NB4 (cell line): ENCODE results near the gene CDKAL1.

Source experiments
- POLR2A ChIP-seq: IDR thresholded peaks from 2 replicates; pipeline ENCODE4 v1.6.1; 2011; ENCODE audit warnings: mild to moderate bottlenecking; ENCODE audit not compliant: insufficient read length; ENCODE audit errors: extremely low read depth
- TF ChIP-seq, protein P1 (sequence below): IDR thresholded peaks from one replicate; pipeline ENCODE4 v1.5.1; 2012; ENCODE audit warnings: low read depth, low read length
- TF ChIP-seq, protein P2 (sequence below): IDR thresholded peaks from 2 replicates; pipeline ENCODE4 v1.6.1; 2011; ENCODE audit warnings: low read depth, low read length

DNA sequence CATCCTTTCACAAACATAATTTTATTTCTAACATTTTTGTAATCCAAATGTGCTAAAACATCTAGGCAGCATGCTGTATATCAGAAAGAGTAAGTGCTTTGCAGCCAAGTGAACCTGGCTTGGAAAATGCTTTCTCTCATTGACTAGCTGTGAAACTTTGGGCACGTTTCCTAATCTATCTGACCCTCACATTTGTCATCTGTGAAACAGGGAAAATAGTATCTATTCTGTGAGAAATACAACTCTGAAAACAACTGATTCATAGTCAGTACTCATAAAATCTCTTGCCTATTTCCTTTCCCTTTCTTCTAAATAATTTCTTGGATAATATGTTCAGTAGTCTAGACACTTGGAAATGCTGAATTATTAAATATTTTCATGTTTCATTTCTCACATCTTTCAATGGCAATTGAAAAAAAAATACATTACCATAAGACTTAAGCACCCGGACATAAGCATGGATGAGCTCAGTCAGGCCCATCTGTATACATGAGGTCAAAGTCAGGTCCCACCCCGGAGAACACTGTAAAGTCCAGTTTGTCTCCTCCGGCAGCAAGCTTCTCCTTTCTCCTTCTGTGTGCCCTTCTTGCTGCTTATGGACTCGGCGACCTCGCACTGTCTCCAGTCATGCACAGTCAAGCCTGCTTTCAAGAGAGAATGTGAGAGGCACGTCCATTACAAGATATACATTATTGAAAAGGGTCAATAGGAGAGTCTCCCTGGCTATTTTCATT is 604.2 kb downstream of the CDKAL1 start:
- TF ChIP-seq, protein P1, sequence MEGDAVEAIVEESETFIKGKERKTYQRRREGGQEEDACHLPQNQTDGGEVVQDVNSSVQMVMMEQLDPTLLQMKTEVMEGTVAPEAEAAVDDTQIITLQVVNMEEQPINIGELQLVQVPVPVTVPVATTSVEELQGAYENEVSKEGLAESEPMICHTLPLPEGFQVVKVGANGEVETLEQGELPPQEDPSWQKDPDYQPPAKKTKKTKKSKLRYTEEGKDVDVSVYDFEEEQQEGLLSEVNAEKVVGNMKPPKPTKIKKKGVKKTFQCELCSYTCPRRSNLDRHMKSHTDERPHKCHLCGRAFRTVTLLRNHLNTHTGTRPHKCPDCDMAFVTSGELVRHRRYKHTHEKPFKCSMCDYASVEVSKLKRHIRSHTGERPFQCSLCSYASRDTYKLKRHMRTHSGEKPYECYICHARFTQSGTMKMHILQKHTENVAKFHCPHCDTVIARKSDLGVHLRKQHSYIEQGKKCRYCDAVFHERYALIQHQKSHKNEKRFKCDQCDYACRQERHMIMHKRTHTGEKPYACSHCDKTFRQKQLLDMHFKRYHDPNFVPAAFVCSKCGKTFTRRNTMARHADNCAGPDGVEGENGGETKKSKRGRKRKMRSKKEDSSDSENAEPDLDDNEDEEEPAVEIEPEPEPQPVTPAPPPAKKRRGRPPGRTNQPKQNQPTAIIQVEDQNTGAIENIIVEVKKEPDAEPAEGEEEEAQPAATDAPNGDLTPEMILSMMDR, result no peak
- TF ChIP-seq POLR2A, result no peak
- TF ChIP-seq, protein P2, sequence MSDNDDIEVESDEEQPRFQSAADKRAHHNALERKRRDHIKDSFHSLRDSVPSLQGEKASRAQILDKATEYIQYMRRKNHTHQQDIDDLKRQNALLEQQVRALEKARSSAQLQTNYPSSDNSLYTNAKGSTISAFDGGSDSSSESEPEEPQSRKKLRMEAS, result no peak
